CD14-positive monocyte (primary cell): ENCODE measurements around the gene ZBTB26. TPM values are rescaled to one million over a fixed set of nuclear protein-coding genes. Genes with fewer than 3 reads are reported as not detected.
A peak's percentile ranks its signal among the peaks of the same experiment; 100 is the strongest.

ENCODE experiments used
- DNase-seq, 3 donors: peaks; one replicate each; pipeline ENCODE4 v3.0.0-alpha.2; 2011 to 2022
- H2AFZ ChIP-seq: 2 replicates; pipeline ENCODE4 v1.6.0; 2012; ENCODE audit warnings: mild to moderate bottlenecking, low read depth, low read length, inconsistent platforms; ENCODE audit not compliant: insufficient read depth, poor library complexity, severe bottlenecking
- H3K27ac ChIP-seq, 2 donors: 1 replicate in 1 of 2; 2 replicates in 1 of 2; pipeline ENCODE4 v1.5.1; 2012 to 2013; ENCODE audit warnings: low read length in 2 of 2, control low read depth in 1 of 2, inconsistent platforms in 1 of 2, low read depth in 1 of 2, mild to moderate bottlenecking in 1 of 2
- H3K27me3 ChIP-seq, 2 donors: one replicate each; pipeline versions ENCODE4 v1.6.0 to v1.6.1; 2011 to 2013; ENCODE audit warnings: low read length in 2 of 2; ENCODE audit not compliant: control insufficient read depth in 2 of 2, insufficient read depth in 2 of 2
- H3K36me3 ChIP-seq, 2 donors: replicated peaks in 1 of 2; 1 replicate in 1 of 2; 2 replicates in 1 of 2; pipeline versions ENCODE4 v1.5.1 to v1.6.1; 2012 to 2013; ENCODE audit warnings: low read length in 2 of 2, control low read depth in 1 of 2, inconsistent platforms in 1 of 2, mild to moderate bottlenecking in 1 of 2; ENCODE audit not compliant: insufficient read depth in 2 of 2, control insufficient read depth in 1 of 2
- H3K4me1 ChIP-seq, 2 donors: 1 replicate in 1 of 2; 2 replicates in 1 of 2; pipeline versions ENCODE4 v1.5.1 to v1.6.1; 2012 to 2013; ENCODE audit warnings: low read length in 2 of 2, control low read depth in 1 of 2, inconsistent platforms in 1 of 2, mild to moderate bottlenecking in 1 of 2, moderate library complexity in 1 of 2; ENCODE audit not compliant: insufficient read depth in 2 of 2, control insufficient read depth in 1 of 2
- H3K4me2 ChIP-seq: replicated peaks from 2 replicates; pipeline ENCODE3; 2012; ENCODE audit warnings: low read length, moderate library complexity, mild to moderate bottlenecking; ENCODE audit not compliant: poor library complexity, severe bottlenecking; ENCODE audit errors: extremely low read depth
- H3K4me3 ChIP-seq, 3 experiments: fragments of 200-600 bp in 1 of 3; sonication (generic) in 1 of 3; replicated peaks in 1 of 3; 1 replicate in 2 of 3; 2 replicates in 1 of 3; pipeline ENCODE4 v1.5.1; 2011 to 2013; ENCODE audit warnings: low read length in 3 of 3, mild to moderate bottlenecking in 3 of 3, control low read depth in 2 of 3, low read depth in 2 of 3, inconsistent platforms in 1 of 3, moderate library complexity in 1 of 3
- H3K79me2 ChIP-seq: 2 replicates; pipeline ENCODE4 v1.6.0; 2012; ENCODE audit warnings: mild to moderate bottlenecking, control low read depth, inconsistent platforms, low read length, moderate library complexity; ENCODE audit not compliant: insufficient read depth
- H3K9ac ChIP-seq: 2 replicates; pipeline ENCODE4 v1.6.0; 2017; ENCODE audit warnings: low read length, mild to moderate bottlenecking; ENCODE audit not compliant: insufficient read depth, poor library complexity, severe bottlenecking
- H3K9me3 ChIP-seq, 2 donors: replicated peaks in 1 of 2; 1 replicate in 1 of 2; 2 replicates in 1 of 2; pipeline versions ENCODE4 v1.5.1 to v1.6.1; 2012 to 2013; ENCODE audit warnings: low read length in 2 of 2, control low read depth in 1 of 2; ENCODE audit not compliant: control insufficient read depth in 1 of 2, insufficient read depth in 1 of 2
- H4K20me1 ChIP-seq: 2 replicates; pipeline ENCODE4 v1.6.0; 2012; ENCODE audit warnings: mild to moderate bottlenecking, low read length, control low read depth, moderate library complexity; ENCODE audit not compliant: insufficient read depth
- H3K27ac Mint-ChIP-seq, 7 donors: one replicate each; pipeline ENCODE4 v1.8.0; 2020; ENCODE audit warnings: mild to moderate bottlenecking in 7 of 7, mixed read lengths in 7 of 7, moderate library complexity in 6 of 7, inconsistent platforms in 2 of 7
- H3K27me3 Mint-ChIP-seq, 3 donors: one replicate each; pipeline ENCODE4 v1.8.0; 2021 to 2022; ENCODE audit warnings: low read depth in 3 of 3, mild to moderate bottlenecking in 3 of 3, mixed read lengths in 3 of 3, moderate library complexity in 3 of 3, inconsistent platforms in 1 of 3
- H3K36me3 Mint-ChIP-seq, 2 donors: one replicate each; pipeline ENCODE4 v1.8.0; 2020; ENCODE audit warnings: mixed read lengths in 2 of 2, inconsistent platforms in 1 of 2, mild to moderate bottlenecking in 1 of 2
- H3K4me1 Mint-ChIP-seq: one replicate; pipeline ENCODE4 v1.8.0; 2020; ENCODE audit warnings: mild to moderate bottlenecking, mixed read lengths
- H3K4me3 Mint-ChIP-seq, 2 donors: one replicate each; pipeline ENCODE4 v1.8.0; 2020; ENCODE audit warnings: mild to moderate bottlenecking in 2 of 2, mixed read lengths in 2 of 2, moderate library complexity in 1 of 2
- H3K9me3 Mint-ChIP-seq, 7 donors: one replicate each; pipeline ENCODE4 v1.8.0; 2020 to 2022; ENCODE audit warnings: mixed read lengths in 7 of 7, mild to moderate bottlenecking in 6 of 7, moderate library complexity in 6 of 7, inconsistent platforms in 2 of 7
- CTCF ChIP-seq: fragments of 200-600 bp; IDR thresholded peaks from one replicate; pipeline ENCODE4 v1.8.0; 2022; ENCODE audit warnings: antibody characterized with exemption, mild to moderate bottlenecking
- WGBS: methylation state at CpG from one replicate; pipeline ENCODE4 v1.1.5; 2013; ENCODE audit warnings: missing lambda C conversion rate; ENCODE audit not compliant: insufficient coverage; 5-methylcytosine and 5-hydroxymethylcytosine counted together
- intact Hi-C, 2 donors: fragments of 100-400 bp; cut with micrococcal nuclease; formaldehyde crosslinking; loops; one replicate each; pipeline versions ENCODE4 v1.15.0 to v1.15.1; 2023
- polyA plus RNA-seq, 3 donors: library from polyadenylated mRNA; depleted of rRNA in 1 of 3; unstranded in 2 of 3; stranded (reverse) in 1 of 3; fragments of 300-500 nt in 2 of 3; fragments of >200 nt in 1 of 3; fragmentation: Illumina TruSeq in 2 of 3; gene quantifications; 1 replicate in 2 of 3; 2 replicates in 1 of 3; pipeline ENCODE4 v1.2.3, GENCODE V29; 2012 to 2021
- small RNA-seq: library from RNA; depleted of rRNA; stranded (forward); fragments of <200 nt; gene quantifications from one replicate; pipeline ENCODE3, GENCODE V24; 2012; ENCODE audit warnings: low read depth; ENCODE audit not compliant: insufficient read length

ZBTB26 gene
- polyA plus RNA-seq, 3 donors, result 0.42 to 5.1 (median 0.48) TPM

GRCh38 chr9:122866079-122866478 lies 65.2 kb downstream of the ZBTB26 start:
- TF ChIP-seq CTCF, result no peak
- Histone ChIP-seq H2AFZ (no peak overlapping the region), H4K20me1 (no peaks in the 10 kb centered on the region), H3K9me3 (no peaks in the 10 kb centered on the region), H3K27ac (no peak overlapping the region), H3K27me3 (no peaks in the 10 kb centered on the region), H3K36me3 (peaks cover 41 to 70% of the 10 kb centered on the region in 2 donors), H3K79me2 (no peaks in the 10 kb centered on the region), H3K4me2 (no peak overlapping the region), H3K4me1 (no peaks in the 10 kb centered on the region), H3K9ac (no peak overlapping the region), H3K4me3 (no peak overlapping the region)
- Mint-ChIP-seq H3K36me3 (peaks cover 44 to 61% of the 10 kb centered on the region in 2 donors), H3K4me3 (no peak overlapping the region), H3K27me3 (no peaks in the 10 kb centered on the region), H3K27ac (no peak overlapping the region), H3K9me3 (peaks cover 0 to 5% (median 0%) of the 10 kb centered on the region in 7 donors), H3K4me1 (no peaks in the 10 kb centered on the region)
- intact Hi-C loops, result no loop called here
- DNase-seq, result no peak
- no CpG with 5 or more reads among the region's 5 CpGs for WGBS

Small RNA genes within 50 kb of the gene (small RNA-seq; reads per million reads assigned to genes)
- gene RNY1P15 (not detected), gene SNORD90 (887 reads per million, percentile 99 among the genes with 10 or more reads in this experiment)

Other genes starting within 250 kb of the ZBTB26 start
- gene OR1L4, start 207.5 kb downstream of the ZBTB26 start, polyA plus RNA-seq, result not detected
- not detected for gene OR1L6, start 189.2 kb downstream of the ZBTB26 start, polyA plus RNA-seq
- not detected for gene OR5C1, start 142.6 kb downstream of the ZBTB26 start, polyA plus RNA-seq
- gene OR1K1, start 131.4 kb downstream of the ZBTB26 start, polyA plus RNA-seq, result not detected
- 1 to 10 TPM; 3.3 to 8.2 (median 7.2) TPM for gene PDCL, start 102.9 kb downstream of the ZBTB26 start, polyA plus RNA-seq
- 10 to 100 TPM; 11.3 to 24.6 (median 11.8) TPM for gene RC3H2, start 26.2 kb downstream of the ZBTB26 start, polyA plus RNA-seq
- gene ZBTB6, start 18.2 kb downstream of the ZBTB26 start, polyA plus RNA-seq, result 1 to 10 TPM in 2 of 3 donors, under 1 TPM in 1; 0.64 to 1.7 (median 1.5) TPM
- gene RABGAP1, start 9.5 kb upstream of the ZBTB26 start, polyA plus RNA-seq, result 10 to 100 TPM; 14.7 to 24.1 (median 19.3) TPM
- gene GPR21, start 102.2 kb upstream of the ZBTB26 start, polyA plus RNA-seq, result under 1 TPM in 1 of 3 donors, not detected in 2; 0.39 TPM